Bronchial epithelial cell (primary cell): ENCODE results near the gene MERTK. TPM values are rescaled to one million over a fixed set of nuclear protein-coding genes. Genes with fewer than 3 reads are reported as not detected.

ENCODE experiments used
- DNase-seq: peaks from one replicate; pipeline ENCODE4 v3.0.0-alpha.2; 2010; ENCODE audit warnings: low read depth
- FAIRE-seq: peaks from 2 replicates; lab custom pipeline; 2011; peaks lifted over from hg19 to GRCh38; lab: Jason Lieb, UNC
- H3K27me3 ChIP-seq: 2 replicates; pipeline ENCODE4 v1.5.1; 2011; ENCODE audit warnings: low read length; ENCODE audit not compliant: control insufficient read depth, insufficient read depth
- H3K36me3 ChIP-seq: 2 replicates; pipeline ENCODE4 v1.5.1; 2011; ENCODE audit warnings: low read length; ENCODE audit not compliant: control insufficient read depth, insufficient read depth
- H3K4me3 ChIP-seq: 2 replicates; pipeline ENCODE4 v1.5.1; 2011; ENCODE audit warnings: mild to moderate bottlenecking, low read depth, low read length, control low read depth
- total RNA-seq: library from RNA; depleted of rRNA; stranded (reverse); fragments of >200 nt; gene quantifications from 2 replicates; pipeline ENCODE4 v1.2.1, GENCODE V29; 2014
- TF ChIP-seq, protein P1 (sequence below): IDR thresholded peaks from 2 replicates; pipeline ENCODE4 v1.5.1; 2011; ENCODE audit warnings: mild to moderate bottlenecking, moderate library complexity, low read length, control low read depth, inconsistent platforms; ENCODE audit not compliant: insufficient read depth, severe bottlenecking

MERTK gene
- total RNA-seq, 1 donor from 2014 or later = 3.9 TPM

DNA sequence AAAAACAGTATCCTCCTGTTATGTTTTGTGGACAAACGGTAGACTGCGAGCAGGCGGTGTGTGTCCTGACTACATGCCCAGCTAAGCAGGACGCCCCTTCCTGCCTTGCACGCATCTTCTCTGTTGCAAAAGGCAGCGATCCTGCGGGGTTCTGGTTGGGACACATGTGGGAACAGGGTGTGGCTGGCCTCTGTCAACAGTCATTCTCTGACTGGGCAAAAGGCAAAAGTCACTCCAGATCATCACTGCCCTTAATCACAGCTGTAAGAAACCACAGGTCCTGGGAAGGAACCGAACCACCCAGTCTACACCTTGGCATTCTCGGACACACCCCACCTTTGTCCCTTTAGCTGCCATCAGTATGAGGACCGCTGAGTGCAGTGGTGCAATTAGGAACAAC is 112.3 kb downstream of the MERTK start:
- H3K36me3 ChIP-seq = no peaks in the 10 kb centered on the region
- no peaks in the 10 kb centered on the region for H3K27me3 ChIP-seq
- DNase-seq (peak; percentile 29), FAIRE-seq (peak; percentile 94)
- TF ChIP-seq, protein P1, sequence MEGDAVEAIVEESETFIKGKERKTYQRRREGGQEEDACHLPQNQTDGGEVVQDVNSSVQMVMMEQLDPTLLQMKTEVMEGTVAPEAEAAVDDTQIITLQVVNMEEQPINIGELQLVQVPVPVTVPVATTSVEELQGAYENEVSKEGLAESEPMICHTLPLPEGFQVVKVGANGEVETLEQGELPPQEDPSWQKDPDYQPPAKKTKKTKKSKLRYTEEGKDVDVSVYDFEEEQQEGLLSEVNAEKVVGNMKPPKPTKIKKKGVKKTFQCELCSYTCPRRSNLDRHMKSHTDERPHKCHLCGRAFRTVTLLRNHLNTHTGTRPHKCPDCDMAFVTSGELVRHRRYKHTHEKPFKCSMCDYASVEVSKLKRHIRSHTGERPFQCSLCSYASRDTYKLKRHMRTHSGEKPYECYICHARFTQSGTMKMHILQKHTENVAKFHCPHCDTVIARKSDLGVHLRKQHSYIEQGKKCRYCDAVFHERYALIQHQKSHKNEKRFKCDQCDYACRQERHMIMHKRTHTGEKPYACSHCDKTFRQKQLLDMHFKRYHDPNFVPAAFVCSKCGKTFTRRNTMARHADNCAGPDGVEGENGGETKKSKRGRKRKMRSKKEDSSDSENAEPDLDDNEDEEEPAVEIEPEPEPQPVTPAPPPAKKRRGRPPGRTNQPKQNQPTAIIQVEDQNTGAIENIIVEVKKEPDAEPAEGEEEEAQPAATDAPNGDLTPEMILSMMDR = no peak
- H3K4me3 ChIP-seq = no peak overlapping the region

- no peaks in the 10 kb centered on the region for H3K36me3 ChIP-seq
- H3K4me3 ChIP-seq = no peak overlapping the region
- no peak for FAIRE-seq
- TF ChIP-seq, protein P1 = no peak
- no peak for DNase-seq
- no peaks in the 10 kb centered on the region for H3K27me3 ChIP-seq
Observed at GRCh38 chr2:112012556-112012955, 114.1 kb downstream of the MERTK start.

DNA sequence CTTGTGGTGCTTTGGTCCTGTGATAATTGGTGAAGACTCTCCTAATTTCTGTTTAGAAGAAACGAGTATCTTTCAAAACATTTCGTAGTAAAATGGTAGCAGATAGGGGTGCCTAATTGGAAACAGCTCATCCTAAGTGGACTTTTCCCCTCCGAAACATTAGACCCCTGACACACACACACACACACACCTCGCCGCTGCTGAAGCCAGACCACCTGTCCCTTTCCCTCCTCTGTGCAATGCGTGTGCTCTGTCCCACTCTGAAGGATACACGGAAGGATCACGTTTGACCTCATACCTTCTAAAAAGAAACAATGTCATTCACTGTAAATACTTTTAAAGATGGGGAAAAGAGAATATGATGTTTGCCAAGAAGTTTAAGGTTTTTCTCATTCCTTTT is 120.4 kb downstream of the MERTK start:
- DNase-seq (no peak), FAIRE-seq (no peak)
- Histone ChIP-seq H3K4me3 (no peak overlapping the region), H3K36me3 (no peaks in the 10 kb centered on the region), H3K27me3 (no peaks in the 10 kb centered on the region)
- TF ChIP-seq, protein P1 = no peak

DNA sequence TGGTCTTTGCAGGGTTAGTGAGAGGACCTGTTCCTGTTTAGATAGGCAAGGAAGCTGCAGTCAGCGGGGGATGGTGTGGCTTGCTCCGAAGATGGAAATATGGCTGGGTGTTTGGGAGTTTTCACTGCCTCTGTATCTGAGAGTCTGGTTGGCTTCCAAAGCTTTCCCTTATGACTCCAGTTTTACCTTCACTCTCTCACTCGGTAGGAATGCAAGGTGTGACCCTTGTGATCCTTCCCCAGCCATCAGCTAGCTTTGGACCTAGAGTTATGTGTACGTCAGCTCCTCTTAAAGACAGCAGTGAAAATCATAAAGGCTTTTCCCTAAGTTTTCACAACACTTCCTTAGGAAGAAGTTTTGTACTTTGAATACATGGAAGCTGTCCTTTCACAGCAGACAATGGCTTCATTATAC is 121.2 kb downstream of the MERTK start:
- TF ChIP-seq, protein P1 = no peak
- no peak for DNase-seq
- Histone ChIP-seq H3K36me3 (no peaks in the 10 kb centered on the region), H3K4me3 (no peak overlapping the region), H3K27me3 (no peaks in the 10 kb centered on the region)
- peak; percentile 55 for FAIRE-seq

- H3K4me3 ChIP-seq = no peak overlapping the region
- H3K27me3 ChIP-seq = no peaks in the 10 kb centered on the region
- FAIRE-seq (no peak), DNase-seq (no peak)
- TF ChIP-seq, protein P1 = peak; percentile 5
- no peaks in the 10 kb centered on the region for H3K36me3 ChIP-seq
Observed at GRCh38 chr2:112020561-112020960, 122.2 kb downstream of the MERTK start.

DNA sequence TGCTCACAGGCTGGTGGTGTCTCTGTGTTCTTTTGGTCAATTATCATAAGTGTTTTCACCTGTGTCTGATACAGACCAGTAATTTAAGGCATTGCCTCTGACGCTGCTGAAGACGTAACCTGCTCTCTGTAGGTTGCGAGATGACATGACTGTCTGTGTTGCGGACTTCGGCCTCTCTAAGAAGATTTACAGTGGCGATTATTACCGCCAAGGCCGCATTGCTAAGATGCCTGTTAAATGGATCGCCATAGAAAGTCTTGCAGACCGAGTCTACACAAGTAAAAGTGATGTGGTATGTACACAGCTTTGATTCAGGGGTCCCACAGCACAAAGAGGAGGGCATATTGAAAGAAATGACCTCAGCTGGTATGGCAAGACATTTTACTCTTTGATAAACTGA is 122.9 kb downstream of the MERTK start:
- DNase-seq (no peak), FAIRE-seq (no peak)
- Histone ChIP-seq H3K4me3 (no peak overlapping the region), H3K27me3 (no peaks in the 10 kb centered on the region), H3K36me3 (no peaks in the 10 kb centered on the region)
- TF ChIP-seq, protein P1 = no peak
